ENCODE measurements around the gene RAPGEF3. TPM values are rescaled to one million over a fixed set of nuclear protein-coding genes. Genes with fewer than 3 reads are reported as not detected.

Gene RAPGEF3
- total RNA-seq, 1 donor from 2014 or later = 1.2 TPM

- Mint-ChIP-seq H3K36me3 (ENCODE audit: unreplicated experiment) (no peaks in the 10 kb centered on the region), H3K9me3 (ENCODE audit: unreplicated experiment) (no peaks in the 10 kb centered on the region), H3K27me3 (ENCODE audit: unreplicated experiment) (peaks cover 21% of the 10 kb centered on the region), H3K4me1 (ENCODE audit: unreplicated experiment) (peaks cover 9% of the 10 kb centered on the region), H3K27ac (ENCODE audit: unreplicated experiment) (no peak overlapping the region), H3K4me3 (ENCODE audit: unreplicated experiment) (no peak overlapping the region)
- DNase-seq (ENCODE audit: extremely low spot score, unreplicated experiment) = no peak
- no peak for TF ChIP-seq CTCF (IDR thresholded peaks at IDR 0.05)
These were observed 12.6 kb downstream of the RAPGEF3 start for GRCh38 chr12:47746073-47746472.

GRCh38 chr12:47745485-47746041 lies 13.1 kb downstream of the RAPGEF3 start:
- H3K27me3 Mint-ChIP-seq (ENCODE audit: unreplicated experiment) = peaks cover 21% of the 10 kb centered on the region
- TF ChIP-seq CTCF (IDR thresholded peaks at IDR 0.05) = no peak
- H3K36me3 Mint-ChIP-seq (ENCODE audit: unreplicated experiment) = no peaks in the 10 kb centered on the region
- no peak overlapping the region for H3K27ac Mint-ChIP-seq (ENCODE audit: unreplicated experiment)
- H3K4me3 Mint-ChIP-seq (ENCODE audit: unreplicated experiment) = no peak overlapping the region
- peaks cover 13% of the 10 kb centered on the region for H3K4me1 Mint-ChIP-seq (ENCODE audit: unreplicated experiment)
- no peak for DNase-seq (ENCODE audit: extremely low spot score, unreplicated experiment)
- H3K9me3 Mint-ChIP-seq (ENCODE audit: unreplicated experiment) = no peaks in the 10 kb centered on the region

- TF ChIP-seq CTCF (IDR thresholded peaks at IDR 0.05) = no peak
- peaks cover 21% of the 10 kb centered on the region for H3K27me3 Mint-ChIP-seq (ENCODE audit: unreplicated experiment)
- H3K36me3 Mint-ChIP-seq (ENCODE audit: unreplicated experiment) = no peaks in the 10 kb centered on the region
- H3K9me3 Mint-ChIP-seq (ENCODE audit: unreplicated experiment) = no peaks in the 10 kb centered on the region
- no peak overlapping the region for H3K4me3 Mint-ChIP-seq (ENCODE audit: unreplicated experiment)
- DNase-seq (ENCODE audit: extremely low spot score, unreplicated experiment) = no peak
- peaks cover 19% of the 10 kb centered on the region for H3K4me1 Mint-ChIP-seq (ENCODE audit: unreplicated experiment)
- H3K27ac Mint-ChIP-seq (ENCODE audit: unreplicated experiment) = no peak overlapping the region
These were observed 13.8 kb downstream of the RAPGEF3 start for GRCh38 chr12:47744778-47745436.

- Mint-ChIP-seq H3K9me3 (ENCODE audit: unreplicated experiment) (no peaks in the 10 kb centered on the region), H3K36me3 (ENCODE audit: unreplicated experiment) (no peaks in the 10 kb centered on the region), H3K27ac (ENCODE audit: unreplicated experiment) (no peak overlapping the region), H3K4me3 (ENCODE audit: unreplicated experiment) (no peak overlapping the region), H3K27me3 (ENCODE audit: unreplicated experiment) (peaks cover 21% of the 10 kb centered on the region), H3K4me1 (ENCODE audit: unreplicated experiment) (peaks cover 22% of the 10 kb centered on the region)
- DNase-seq (ENCODE audit: extremely low spot score, unreplicated experiment) = no peak
- peak; percentile 50 for TF ChIP-seq CTCF (IDR thresholded peaks at IDR 0.05)
These were observed 14.6 kb downstream of the RAPGEF3 start for GRCh38 chr12:47744005-47744651.

- Mint-ChIP-seq H3K27me3 (ENCODE audit: unreplicated experiment) (peaks cover 21% of the 10 kb centered on the region), H3K27ac (ENCODE audit: unreplicated experiment) (no peak overlapping the region), H3K4me3 (ENCODE audit: unreplicated experiment) (no peak overlapping the region), H3K9me3 (ENCODE audit: unreplicated experiment) (no peaks in the 10 kb centered on the region), H3K36me3 (ENCODE audit: unreplicated experiment) (no peaks in the 10 kb centered on the region), H3K4me1 (ENCODE audit: unreplicated experiment) (peaks cover 25% of the 10 kb centered on the region)
- DNase-seq (ENCODE audit: extremely low spot score, unreplicated experiment) = no peak
- TF ChIP-seq CTCF (IDR thresholded peaks at IDR 0.05) = no peak
These were observed 15.3 kb downstream of the RAPGEF3 start for GRCh38 chr12:47743311-47743860.

All from osteocyte (in vitro differentiated cells).